GM18511 (cell line): Measurements from ENCODE around the gene ISX.

Experiments used
- ATAC-seq: cut with Tn5 transposase; IDR thresholded peaks from one replicate; pipeline ENCODE4 v1.9.1; 2021; ENCODE audit warnings: mild to moderate bottlenecking, moderate library complexity; ENCODE audit not compliant: unreplicated experiment

Gene ISX

DNA sequence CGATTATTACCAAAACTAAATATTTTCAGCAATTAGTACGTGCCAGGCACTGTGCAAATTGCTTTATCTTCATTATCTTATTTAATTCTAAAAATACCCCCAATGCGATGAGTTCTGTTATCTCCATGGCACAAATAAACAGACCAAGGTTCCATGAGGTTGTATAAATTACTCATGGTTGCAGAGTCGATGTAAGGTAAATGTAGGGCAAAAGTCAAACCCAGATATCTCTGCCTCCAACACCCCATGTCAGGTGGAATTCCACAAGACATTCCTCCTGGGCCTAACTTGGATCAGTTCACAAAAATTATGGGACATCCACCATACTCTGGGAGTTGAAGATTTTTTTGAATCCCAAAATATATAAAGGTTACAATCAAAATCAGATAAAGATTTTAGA lies 43.7 kb downstream of the ISX start:
- ATAC-seq, result no peak

DNA sequence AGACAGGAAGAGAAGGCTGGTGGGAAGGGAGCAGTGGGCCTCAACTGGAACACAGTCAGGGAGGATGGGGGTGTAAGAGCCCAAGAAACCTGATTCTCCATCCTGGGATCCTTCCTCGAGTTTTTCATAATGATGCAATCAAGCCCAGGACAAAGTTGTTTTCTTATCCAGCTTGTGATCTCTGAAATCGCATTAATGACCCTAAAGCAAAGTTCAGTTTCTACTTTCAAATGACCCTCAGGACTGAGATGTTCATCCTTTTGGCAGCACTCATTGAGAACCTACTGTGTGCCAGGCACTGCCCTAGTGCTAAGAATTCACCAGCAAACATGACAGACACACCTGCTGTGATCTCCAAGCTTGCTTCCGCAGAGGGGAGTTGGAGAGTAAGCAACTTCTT lies 45.3 kb downstream of the ISX start:
- ATAC-seq, result no peak

DNA sequence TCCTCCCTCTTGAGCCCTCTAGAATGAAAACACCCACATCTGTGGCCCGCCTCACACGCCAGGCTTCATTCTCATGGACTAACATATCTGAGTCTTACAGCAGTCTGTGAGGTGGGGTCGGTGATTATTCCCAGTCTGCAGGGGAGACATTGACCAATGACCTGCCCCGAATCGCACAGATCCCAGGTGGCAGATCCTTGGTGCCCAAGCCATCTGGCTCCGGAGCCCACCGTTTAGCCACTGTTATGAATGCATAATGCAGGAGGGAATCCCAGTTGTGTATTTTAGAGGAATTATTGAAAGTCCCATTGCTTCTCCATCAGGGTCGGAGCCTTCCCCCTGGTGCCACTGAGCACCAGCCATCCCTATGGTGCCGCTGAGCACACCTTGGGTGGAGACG lies 47.4 kb downstream of the ISX start:
- no peak for ATAC-seq

DNA sequence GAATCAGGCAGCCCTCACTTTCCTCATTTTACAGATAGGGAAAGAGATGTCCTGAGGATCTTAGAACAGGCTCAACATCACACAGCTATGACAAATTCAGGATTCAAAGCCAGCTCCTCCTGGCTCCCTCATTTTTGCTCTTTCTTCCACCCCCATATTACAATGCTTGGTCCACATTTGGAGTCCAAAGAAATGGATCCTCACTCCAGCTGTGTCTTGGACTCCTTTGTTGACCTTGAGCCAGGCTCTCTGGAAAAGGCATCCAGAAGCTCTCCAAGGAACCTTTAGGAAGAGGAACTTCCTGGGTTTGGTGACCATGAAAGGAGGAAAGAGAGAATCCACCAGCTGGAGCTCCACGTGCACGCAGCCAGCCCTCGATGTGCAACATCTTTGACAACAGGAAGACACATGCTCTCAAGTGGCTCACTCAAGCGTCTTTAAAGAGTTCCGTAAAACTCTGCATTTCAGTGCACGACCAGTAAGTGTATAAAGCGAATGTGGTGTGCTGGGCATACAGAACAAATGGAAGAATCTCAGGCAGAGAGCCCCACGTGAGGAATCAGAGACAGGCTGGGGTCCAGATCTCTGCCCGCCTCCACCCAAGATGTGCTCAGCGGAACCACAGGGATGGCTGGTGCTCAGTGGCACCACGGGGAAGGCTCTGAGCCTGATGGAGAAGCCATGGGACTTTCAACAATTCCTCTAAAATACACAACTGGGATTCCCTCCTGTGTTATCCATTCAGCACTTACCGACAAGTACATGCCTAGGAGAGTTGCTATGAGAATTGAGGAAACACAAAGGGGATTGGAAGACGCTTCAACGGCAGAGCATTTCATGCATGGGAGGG lies 48.4 kb downstream of the ISX start:
- no peak for ATAC-seq

DNA sequence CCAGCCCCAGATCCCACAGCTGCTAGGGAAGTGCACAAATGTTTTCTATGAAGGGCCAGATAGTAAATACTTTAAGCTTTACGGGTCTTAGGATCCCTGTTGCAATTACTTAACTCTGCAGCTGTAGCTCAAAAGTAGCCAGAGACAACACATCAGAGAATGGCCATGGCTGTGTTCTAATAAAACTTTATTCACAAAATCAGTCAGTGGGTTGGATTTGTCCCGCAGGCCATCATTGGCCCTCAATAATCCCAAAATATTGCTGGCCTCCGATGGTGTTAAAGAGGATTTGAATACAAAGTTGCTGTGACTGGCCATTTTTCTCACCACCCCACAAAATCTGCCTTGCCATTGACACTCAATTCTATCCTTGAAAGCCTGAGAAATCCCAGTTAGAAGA lies 49.6 kb downstream of the ISX start:
- no peak for ATAC-seq

DNA sequence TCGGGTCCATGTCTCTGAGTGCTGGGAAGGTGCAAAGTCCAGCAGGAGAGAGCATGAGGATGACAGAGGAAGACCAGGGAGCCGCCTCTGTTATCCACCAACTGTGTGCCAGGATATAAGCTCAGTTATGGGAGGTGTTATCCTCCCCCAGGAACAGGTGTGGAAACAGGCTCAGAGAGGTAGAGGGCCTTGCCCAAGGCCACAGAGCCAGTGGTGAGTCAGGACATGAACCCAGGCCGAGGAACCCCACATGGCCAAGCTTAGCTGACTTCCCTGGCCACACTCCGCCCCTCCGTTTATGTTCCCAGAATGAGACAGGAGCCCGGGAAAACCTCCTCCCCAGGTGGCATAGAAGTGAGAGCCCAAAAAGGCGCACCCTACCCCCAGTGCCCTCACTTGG lies 50.3 kb downstream of the ISX start:
- ATAC-seq, result no peak

DNA sequence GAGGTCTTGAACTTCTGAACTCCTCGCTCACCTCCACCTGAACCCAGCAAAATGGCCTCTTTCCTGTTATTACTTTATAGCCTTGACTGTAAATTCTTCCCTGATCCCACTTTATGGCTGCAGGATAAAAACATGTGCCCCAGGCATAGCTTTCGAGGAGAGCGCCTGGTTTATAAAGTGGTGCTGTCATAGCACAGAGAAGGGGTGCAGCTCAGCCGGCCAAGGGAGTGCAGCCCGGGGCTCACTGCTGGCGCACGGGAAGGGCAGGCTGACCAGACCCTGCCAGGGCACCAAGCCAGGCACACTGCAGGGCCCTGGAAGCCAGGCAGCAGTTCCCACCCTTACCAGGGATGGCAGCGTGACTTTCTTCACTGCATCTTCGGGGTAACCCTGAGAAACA lies 50.9 kb downstream of the ISX start:
- no peak for ATAC-seq

DNA sequence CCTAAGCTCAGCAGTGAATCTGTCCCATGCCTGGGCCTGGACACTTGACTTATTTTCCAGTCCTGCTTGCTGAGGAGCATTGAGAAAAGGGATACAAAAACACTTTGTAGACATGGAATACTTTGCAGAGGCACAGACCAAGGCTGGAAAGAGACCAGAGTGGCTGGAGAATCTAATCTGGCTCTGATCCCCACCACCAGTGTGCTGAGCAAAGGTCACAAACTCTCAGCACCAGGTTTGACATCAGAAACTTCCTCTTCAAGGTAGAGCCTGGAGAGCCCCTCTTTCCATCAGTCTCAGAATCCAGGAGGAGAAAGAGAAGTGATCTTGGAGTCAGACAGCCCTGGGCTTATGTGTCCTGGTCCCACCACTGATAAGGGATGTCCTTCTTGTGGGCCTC lies 53.5 kb downstream of the ISX start:
- ATAC-seq, result no peak

DNA sequence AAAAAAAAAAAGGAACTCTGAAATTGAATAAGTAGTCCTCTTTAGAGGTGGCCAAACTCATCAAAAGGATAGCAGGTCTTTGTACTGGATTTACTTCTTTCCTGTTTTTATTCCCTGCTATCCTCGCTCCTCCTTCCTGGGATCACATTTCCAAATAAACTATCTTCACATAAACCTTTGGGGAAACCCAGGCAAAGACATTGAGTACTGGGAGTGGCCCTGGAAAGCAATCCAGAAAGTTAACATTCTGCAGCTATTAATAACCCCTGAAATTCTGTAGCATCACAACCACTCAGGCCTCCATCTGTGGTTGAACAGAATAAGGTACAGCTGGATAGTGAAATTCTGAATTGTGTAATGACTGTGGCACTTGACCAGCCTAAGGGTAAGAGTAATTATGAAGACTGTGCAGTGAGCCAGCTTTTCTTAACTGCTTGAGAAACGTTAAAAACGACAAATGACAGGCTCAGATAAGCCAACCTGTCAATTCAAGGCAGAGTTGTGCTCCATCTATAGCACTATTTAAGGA lies 58.8 kb downstream of the ISX start:
- ATAC-seq, result no peak

DNA sequence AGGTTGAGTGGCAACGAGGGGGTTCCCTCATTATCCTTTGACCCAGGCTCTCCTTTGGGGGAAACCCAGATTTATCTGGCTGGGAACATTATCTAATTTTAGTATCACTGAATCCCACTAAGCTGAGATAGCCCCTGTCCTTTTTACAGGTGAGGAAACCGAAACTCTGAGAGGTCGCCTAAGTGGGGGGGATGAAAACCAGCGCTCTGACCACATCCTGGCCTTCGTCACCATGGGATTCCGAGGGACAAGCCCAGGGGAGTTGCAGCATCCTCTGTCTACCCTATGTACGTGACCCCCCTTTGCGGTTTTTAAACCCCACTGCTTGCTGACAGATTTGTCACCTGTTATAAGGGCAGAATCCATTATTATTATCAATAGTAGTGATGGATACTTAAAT lies 61.0 kb downstream of the ISX start:
- ATAC-seq, result peak; percentile 69

DNA sequence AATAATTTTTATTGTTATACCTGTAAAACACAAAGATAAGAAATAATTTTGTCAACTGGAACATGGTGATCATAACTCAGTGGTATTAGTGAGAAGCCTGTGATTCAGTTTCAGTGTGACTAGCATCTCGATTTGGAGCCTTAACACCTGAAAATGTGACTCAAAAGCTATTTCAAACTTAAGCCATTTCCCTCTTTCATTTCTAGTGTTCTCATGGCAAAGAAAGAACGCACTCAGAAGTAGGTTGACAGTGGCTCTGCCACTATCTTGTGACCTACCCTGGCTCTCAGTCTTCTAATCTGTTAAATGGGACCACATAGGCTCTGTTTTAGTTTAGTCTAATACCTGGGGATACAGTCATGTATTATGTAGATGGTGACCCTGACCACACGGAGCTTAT lies 62.7 kb downstream of the ISX start:
- ATAC-seq, result peak; percentile 56

DNA sequence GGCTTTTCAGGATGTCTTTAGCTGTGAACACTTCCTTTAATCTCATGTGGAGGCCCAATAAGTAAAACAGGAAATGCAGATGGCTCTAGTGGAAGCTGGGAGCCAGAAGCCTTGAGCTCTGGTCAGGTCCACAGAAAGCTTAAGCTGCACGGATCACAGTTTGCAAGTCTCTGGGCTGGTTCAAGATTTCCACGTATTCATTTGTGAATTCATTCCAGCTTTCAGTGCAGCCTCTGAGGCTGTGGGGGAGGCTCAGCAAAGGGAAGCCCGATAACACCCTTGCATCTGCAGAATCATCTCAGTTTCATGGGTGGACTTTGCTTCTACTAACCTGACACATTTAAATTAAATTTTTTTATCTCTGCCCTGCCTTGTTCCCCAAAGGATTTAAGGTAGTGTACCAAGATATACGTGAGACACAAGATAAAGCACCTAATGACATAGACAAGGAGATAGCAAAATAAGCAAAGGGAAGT lies 65.6 kb downstream of the ISX start:
- ATAC-seq, result no peak

DNA sequence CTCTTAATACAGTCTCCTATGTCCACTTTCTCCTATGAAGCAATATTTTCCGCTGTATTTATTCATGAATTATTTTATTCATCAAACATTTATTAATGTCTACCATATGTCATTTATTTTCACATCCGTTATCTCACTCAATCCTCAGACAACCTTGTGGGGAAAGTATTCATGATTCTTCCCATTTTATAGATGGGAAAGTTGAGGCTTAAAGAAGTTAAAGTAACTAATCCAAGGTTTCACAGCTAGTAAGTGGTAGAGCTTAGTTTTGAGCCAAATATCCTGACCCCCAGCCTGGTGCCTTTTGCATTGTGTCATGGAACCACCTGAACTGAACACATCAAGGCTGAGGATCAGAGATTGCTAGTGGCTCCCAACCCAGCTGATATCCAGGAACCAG lies 66.6 kb downstream of the ISX start:
- ATAC-seq, result no peak

DNA sequence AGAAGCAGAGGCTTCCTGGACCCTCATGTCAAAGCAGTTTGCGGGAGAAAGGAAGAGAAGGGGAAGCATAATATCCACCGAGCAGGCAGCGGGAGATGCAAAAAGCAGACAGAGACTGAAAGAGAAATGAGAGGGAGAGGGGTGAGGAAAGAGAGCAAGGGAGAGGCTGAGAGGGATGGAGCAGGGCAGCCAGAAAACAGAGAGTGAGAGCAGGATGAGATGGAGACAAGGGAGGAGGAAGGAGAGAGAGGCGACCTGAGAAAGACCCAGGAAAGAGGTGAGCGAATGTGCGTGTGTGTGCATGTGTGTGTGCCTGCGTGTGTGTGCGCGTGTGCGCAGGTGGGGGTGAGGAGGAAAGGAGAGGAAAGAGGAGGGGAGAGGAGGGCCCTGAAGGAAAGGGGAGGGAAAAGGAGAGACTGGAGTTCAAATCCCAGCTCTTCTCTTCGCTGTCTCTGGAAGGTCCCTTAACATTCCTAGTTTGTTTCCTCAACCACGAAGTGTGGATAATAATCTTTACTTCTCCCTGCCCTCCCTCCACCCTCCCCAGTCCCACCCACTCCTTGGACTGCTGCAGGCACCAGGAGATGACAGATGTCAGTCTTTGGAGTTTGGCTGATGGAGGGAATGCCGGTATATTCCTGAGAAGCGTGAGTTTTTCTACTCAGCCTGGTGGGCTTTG lies 67.9 kb downstream of the ISX start:
- ATAC-seq, result no peak

DNA sequence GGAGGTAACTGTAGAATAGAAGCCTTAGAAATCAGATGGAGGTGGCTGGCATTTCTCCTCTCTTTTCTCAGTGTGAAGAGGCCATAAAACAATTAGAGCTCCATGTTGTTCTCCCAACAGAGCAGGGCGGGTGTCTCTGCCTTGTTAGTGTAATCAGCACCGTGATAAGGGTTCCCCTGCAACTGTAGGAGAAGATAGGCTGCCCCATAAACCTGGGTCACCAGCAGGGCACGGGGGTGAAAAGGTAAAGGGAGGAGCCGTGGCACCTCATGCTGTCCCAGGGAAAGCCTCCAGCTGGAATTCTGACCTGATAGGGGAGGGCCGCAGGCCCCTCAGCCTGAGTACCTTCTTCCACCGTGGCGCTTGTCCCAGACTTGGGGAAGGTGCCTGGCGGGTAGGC lies 68.7 kb downstream of the ISX start:
- no peak for ATAC-seq

DNA sequence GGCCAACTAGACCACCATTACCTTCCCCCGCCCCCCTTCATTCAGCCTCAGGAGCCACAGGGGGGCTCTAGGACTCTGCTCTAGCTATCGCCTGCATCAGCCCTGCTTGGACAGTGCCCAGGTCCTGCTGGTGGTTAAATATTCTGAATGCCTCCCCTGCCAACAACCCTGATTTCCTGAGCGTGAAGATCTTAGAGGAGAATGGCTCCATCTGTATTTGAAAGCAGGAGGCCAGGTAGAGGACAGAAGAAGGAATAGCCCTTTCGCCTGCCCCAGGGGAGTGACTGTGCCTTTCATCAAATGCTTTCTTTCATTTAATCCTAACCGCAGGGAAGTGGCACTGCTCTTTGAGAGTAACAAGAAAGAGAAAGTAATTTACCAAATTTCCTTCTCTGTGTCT lies 69.2 kb downstream of the ISX start:
- peak; percentile 62 for ATAC-seq
